GM19023 (cell line): Measurements from ENCODE around the gene ARAP1.

Experiments used
- ATAC-seq: cut with Tn5 transposase; IDR thresholded peaks from one replicate; pipeline ENCODE4 v1.9.1; 2021; ENCODE audit warnings: mild to moderate bottlenecking, moderate library complexity; ENCODE audit not compliant: unreplicated experiment

The ARAP1 gene

DNA sequence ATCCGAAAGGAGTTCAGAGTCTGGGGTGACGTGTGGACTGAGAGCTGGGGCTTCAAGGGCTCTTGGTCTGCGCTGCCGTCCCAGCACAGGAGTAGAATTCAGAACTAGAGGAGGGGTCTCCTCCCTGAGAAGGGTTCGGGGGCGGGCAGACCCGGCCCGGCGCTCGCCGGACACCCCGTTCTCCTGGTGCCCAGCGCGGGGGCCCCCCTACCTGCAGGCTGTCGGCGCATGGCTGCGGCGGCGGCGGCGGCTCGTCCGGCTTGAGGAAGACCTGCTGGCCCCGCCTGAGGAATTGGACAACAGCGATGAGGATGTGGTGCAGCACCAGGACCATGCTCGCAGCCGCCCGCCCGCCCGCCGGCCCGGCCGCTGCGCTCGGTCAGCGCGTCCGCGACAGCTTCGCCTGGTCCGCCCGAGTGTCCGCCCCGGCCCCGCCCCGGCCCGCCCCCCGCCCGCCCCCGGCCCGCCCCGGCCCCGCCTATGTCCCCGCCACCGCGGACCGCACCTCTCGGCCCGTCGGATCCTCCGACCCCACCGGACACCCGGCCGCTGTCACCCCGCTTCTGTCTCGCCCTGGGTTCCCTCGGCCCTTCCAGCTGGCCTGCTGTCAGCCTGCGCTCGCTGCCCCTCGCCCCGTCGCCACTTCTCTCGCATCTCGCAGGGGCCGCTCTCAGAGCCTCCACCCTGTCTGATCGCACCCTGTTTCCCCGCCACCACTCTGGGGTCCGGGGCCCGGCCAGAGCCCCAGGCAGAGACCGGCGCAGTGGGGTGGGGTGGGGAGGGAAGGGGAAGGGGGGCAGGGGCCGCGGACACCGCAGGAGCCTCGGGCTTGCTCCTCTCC, 109.9 kb downstream of the ARAP1 start:
- ATAC-seq = no peak

DNA sequence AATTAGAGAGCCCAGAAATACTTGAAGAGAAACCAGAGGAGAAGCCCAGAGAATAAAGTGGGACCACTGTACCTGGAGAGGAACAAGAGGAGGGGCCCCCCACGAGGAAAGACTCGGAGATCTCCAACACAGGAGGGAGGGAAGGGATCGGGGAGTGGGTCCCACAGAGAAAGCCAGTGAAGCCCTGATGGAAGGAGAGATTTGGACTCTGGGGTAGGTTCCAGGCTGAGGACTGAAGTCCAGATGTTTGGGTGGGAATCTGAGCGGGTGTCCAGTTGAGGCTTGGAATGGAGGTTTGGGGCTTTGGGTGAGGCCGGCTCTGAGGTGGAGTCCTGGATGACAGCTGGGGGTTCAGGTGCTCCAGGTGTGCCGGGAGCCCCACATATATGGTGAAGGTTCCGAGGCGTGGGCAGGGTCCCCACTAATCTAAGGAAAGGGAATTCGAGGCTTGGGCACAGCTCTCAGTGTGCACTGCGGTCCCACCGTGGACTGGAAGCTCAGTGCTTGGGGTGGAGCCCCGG, 110.6 kb downstream of the ARAP1 start:
- no peak for ATAC-seq

DNA sequence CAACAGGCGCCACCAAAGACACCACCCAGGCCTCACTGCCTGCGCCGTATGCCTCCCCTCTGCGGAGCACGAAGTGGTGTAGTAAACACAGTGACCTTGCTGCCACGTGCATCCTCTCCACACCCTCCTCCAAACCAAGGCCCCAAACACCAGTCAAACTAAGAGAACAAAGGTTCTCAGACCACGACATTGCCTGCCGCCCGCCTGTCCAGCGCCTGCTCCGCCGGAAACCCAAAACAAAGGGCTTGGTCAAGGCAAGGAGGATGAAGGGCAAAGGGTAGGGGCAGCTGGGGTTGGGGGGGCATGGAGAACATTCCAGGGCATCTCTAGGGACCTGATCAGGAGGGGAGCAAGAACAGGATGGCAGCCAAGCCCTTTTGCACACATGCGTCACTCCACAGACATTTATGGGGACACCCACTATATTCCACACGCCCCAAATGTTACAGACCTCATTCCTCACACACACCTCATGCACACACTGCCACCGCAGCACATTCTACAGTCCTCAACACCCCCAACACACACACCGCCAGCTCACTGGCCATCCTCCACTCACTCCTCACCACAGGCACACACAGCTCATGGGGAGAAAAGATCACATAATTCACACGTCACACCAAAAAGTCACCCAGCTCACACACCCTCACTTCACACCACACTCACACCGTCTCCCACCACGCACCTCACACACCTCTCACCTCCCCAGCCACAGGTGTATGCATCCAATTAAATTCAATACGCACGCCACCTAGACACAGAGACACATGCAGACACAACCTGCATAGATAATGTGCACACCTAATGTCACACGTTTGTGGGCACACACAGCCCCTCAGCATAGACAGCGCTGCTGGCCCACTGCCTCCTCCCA, 112.5 kb downstream of the ARAP1 start:
- no peak for ATAC-seq

DNA sequence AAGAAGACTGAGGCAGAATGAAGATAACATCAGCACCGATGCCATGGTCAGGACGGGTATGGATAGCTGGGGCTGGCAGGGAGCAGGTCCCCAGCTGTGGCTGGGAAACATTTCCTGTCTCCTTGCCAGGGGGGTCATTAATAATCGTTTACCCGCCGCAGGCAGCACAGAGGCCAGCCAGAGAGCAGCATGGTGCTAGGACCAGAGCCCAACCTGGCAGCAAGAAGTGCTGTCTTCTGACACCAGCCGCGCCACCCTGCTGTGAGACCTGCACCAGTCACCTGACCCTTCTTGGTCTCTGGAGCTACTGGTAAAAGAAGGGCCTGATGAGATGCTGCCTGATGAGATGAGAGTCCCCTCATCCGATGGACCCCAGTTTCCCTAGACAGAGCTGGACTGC, 114.3 kb downstream of the ARAP1 start:
- ATAC-seq = no peak

DNA sequence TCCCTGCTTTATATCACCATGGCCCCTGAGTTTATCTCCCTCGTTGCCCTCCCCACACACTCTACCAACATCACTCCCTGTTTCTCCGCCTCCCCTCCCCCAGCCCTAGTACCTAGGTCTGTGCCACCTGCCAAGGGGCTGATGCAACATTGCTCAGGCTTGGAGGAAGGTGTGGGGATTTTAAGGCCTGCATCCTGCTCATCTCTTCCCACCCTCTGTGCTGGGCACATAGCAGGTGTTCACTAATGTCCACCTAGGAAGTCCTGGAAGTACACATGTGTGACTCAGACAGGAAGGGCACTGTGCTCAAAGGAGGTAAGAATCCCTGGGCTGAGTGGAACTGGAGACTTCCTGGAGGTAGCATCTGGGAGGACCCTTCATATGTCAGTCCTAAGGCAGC, 115.0 kb downstream of the ARAP1 start:
- no peak for ATAC-seq

DNA sequence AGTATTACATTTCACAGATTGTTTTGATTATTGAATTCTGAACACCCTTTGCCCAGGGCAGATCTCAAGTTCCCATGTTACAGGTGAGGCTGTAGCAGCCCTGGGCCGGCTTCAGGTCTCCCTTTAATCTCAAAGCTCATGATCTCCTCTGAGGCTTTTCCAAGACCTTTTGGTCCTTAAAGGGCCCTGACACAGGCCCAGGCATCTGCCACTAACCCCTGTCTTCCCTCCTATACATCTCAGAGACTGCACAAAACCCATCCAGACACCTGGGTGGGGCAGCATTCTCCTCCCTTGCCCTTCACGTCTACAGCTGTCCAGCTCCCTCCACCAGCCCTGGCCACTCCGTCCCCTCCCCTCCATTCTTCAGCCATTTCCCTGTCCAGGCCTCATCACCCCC, 115.8 kb downstream of the ARAP1 start:
- no peak for ATAC-seq

DNA sequence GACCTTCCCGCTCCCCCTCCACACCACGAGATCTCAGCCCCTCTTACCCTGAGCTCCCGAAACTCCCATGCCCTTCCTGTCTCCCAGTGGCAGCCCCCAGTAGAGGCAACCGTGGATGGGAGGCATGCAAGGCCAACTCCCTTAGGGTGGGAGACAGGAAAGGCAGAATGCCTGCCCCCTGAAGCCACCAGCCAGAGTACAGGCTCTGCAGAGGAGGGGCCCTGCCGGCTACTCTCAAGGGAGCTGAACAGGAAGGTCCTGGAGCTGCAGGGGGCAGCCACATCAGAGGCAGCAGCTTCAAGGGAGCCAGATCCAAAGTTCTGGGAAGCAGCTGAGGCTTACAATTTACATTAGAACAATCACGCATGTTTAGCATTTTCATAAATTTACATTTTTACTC, 116.3 kb downstream of the ARAP1 start:
- no peak for ATAC-seq

DNA sequence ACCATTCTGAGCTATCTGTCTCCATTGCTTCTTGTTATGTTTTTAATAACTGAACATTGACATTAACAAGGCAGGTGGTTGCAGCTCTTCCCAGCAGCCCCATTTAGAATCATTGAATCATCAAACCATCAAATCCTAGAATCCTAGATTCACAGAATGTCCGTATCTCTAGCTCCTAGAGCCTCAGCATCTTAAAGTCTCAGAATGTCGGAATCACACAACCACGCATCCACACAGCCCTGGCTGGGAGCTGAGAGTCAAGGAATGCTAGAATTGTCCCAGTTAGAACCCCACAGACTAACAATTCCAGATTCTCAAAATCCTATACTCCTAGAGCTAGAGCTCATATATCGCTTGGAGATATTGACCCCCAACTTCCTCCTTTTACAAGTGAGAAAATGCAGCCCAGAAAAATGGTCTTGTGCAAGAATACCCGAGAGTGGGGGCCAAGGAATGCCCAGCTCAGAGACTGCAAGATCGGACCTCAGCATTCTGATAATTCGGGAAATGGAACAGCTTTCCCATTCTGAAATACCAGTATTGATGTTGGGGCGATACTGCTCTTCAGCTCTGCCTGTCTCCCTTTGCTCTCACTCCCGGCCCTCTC, 116.8 kb downstream of the ARAP1 start:
- ATAC-seq = no peak
